ENCODE data around the gene TMEM223. TPM values are rescaled to one million over a fixed set of nuclear protein-coding genes. Genes with fewer than 3 reads are reported as not detected.
A peak's percentile ranks its signal among the peaks of the same experiment; 100 is the strongest.

Gene TMEM223
- total and polyA plus RNA-seq, 9 of the 15 experiments (the other 6 are each of a cell fraction or from before 2014, with no cell fraction given), result 5.9 to 34.5 (median 19.6) TPM

DNA sequence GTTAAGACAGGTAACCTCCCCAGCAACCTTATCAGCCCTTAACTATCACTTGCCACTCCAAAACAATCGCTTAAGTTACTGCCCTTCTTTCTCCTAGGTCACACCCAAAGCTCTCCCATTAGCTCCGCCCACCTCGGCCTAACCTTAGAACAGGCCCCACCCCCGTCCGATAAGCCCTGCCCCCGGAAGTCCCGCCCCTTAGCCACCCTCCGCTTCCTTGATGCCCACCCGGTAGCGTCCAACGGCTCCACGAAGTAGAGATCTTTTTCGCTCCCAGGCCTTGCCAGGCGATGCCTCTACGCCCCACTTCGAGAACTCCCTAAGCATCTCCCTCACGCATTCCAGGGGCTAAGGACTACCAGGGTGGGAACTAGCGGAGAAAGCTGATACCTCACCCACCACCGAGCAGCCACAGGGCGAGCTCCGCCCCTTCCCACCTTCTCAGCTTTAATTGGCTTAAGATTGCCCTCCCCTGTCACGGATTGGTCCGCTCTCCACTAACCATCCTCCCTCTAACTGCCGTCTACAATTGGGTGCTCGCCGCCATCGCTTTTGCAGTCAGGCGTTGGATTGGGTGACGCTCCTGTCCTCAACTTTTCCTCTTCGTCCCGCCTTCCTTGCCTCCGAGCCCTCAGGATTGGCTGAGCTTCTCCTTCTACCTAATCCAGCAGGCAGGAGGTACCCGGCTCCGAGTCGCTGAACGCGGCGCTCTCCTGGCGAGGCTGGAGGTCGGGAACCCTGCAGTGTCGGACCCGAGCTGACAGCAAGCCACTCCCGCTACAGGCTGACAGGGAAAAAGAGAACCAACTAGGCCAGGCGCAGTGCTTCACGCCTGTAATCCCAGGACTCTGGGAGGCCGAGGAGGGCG is 37.8 kb downstream of the TMEM223 start, which contains the start of gene ZBTB3 (continued):
- TF ChIP-seq NRF1 (conservative IDR thresholded peaks at IDR 0.05 in 1 of 2, IDR thresholded peaks at IDR 0.05 in 1 of 2) (peak; percentile 69 to 79), POLR3A (IDR thresholded peaks at IDR 0.05; ENCODE audit: borderline replicate concordance, extremely low read depth, insufficient read depth, insufficient read length) (no peak), PTTG1 (tag; IDR thresholded peaks at IDR 0.05; ENCODE audit: low read depth) (no peak), ZNF174 (CRISPR knock-in tag; IDR thresholded peaks at IDR 0.05) (no peak), ZNF75A (CRISPR knock-in tag; IDR thresholded peaks at IDR 0.05) (0 out of 2 replicates have a peak, but pooled peaks have one; percentile 28), ATF1 (CRISPR knock-in tag; IDR thresholded peaks at IDR 0.05) (no peak), ATF1 (tag; IDR thresholded peaks at IDR 0.05) (peak; percentile 87), CREBBP (IDR thresholded peaks at IDR 0.05; ENCODE audit: low read depth, low read length) (no peak), RAD51 (IDR thresholded peaks at IDR 0.05; ENCODE audit: borderline replicate concordance, low read depth) (no peak), PHF21A (IDR thresholded peaks at IDR 0.05; ENCODE audit: borderline replicate concordance, low read depth) (no peak), HDAC1 (IDR thresholded peaks at IDR 0.05) (peak in 1 of 2 experiments; percentile 80; a peak in 2 of 4 replicates), SREBF1 (IDR thresholded peaks at IDR 0.05; ENCODE audit: borderline replicate concordance, low read depth, low read length) (no peak), NR2C2 (CRISPR knock-in tag; IDR thresholded peaks at IDR 0.05) (no peak), NR2C2 (tag; IDR thresholded peaks at IDR 0.05) (peak; percentile 82), SNRNP70 (optimal IDR thresholded peaks at IDR 0.05; ENCODE audit: low read depth, low read length) (no peak)
- TF ChIP-seq, protein P1, sequence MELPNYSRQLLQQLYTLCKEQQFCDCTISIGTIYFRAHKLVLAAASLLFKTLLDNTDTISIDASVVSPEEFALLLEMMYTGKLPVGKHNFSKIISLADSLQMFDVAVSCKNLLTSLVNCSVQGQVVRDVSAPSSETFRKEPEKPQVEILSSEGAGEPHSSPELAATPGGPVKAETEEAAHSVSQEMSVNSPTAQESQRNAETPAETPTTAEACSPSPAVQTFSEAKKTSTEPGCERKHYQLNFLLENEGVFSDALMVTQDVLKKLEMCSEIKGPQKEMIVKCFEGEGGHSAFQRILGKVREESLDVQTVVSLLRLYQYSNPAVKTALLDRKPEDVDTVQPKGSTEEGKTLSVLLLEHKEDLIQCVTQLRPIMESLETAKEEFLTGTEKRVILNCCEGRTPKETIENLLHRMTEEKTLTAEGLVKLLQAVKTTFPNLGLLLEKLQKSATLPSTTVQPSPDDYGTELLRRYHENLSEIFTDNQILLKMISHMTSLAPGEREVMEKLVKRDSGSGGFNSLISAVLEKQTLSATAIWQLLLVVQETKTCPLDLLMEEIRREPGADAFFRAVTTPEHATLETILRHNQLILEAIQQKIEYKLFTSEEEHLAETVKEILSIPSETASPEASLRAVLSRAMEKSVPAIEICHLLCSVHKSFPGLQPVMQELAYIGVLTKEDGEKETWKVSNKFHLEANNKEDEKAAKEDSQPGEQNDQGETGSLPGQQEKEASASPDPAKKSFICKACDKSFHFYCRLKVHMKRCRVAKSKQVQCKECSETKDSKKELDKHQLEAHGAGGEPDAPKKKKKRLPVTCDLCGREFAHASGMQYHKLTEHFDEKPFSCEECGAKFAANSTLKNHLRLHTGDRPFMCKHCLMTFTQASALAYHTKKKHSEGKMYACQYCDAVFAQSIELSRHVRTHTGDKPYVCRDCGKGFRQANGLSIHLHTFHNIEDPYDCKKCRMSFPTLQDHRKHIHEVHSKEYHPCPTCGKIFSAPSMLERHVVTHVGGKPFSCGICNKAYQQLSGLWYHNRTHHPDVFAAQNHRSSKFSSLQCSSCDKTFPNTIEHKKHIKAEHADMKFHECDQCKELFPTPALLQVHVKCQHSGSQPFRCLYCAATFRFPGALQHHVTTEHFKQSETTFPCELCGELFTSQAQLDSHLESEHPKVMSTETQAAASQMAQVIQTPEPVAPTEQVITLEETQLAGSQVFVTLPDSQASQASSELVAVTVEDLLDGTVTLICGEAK (IDR thresholded peaks at IDR 0.05), result peak; percentile 95
- TF ChIP-seq, protein P1 (CRISPR knock-in tag; IDR thresholded peaks at IDR 0.05), result no peak
- TF ChIP-seq, protein P2, sequence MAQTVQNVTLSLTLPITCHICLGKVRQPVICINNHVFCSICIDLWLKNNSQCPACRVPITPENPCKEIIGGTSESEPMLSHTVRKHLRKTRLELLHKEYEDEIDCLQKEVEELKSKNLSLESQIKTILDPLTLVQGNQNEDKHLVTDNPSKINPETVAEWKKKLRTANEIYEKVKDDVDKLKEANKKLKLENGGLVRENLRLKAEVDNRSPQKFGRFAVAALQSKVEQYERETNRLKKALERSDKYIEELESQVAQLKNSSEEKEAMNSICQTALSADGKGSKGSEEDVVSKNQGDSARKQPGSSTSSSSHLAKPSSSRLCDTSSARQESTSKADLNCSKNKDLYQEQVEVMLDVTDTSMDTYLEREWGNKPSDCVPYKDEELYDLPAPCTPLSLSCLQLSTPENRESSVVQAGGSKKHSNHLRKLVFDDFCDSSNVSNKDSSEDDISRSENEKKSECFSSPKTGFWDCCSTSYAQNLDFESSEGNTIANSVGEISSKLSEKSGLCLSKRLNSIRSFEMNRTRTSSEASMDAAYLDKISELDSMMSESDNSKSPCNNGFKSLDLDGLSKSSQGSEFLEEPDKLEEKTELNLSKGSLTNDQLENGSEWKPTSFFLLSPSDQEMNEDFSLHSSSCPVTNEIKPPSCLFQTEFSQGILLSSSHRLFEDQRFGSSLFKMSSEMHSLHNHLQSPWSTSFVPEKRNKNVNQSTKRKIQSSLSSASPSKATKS (CRISPR knock-in tag; IDR thresholded peaks at IDR 0.05), result no peak

Measured in K562 (cell line).